ENCODE data around the gene CYP4F12. TPM values are rescaled to one million over a fixed set of nuclear protein-coding genes. Genes with fewer than 3 reads are reported as not detected.

Gene CYP4F12, protein sequence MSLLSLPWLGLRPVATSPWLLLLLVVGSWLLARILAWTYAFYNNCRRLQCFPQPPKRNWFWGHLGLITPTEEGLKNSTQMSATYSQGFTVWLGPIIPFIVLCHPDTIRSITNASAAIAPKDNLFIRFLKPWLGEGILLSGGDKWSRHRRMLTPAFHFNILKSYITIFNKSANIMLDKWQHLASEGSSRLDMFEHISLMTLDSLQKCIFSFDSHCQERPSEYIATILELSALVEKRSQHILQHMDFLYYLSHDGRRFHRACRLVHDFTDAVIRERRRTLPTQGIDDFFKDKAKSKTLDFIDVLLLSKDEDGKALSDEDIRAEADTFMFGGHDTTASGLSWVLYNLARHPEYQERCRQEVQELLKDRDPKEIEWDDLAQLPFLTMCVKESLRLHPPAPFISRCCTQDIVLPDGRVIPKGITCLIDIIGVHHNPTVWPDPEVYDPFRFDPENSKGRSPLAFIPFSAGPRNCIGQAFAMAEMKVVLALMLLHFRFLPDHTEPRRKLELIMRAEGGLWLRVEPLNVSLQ
- polyA plus RNA-seq, result not detected in 2 replicates

GRCh38 chr19:15672580-15673175, at the start of gene CYP4F12:
Gene CYP4F12 (plus strand): TSS chr19:15673087. CDS start chr19:15673530, 443 bp downstream.

GRCh38 chr19:15640294-15640903, 32.5 kb upstream of the CYP4F12 start, which contains the start of gene CYP4F3:
Gene CYP4F3 (plus strand): TSS chr19:15640897. CDS start chr19:15641416, 519 bp downstream.

DNA sequence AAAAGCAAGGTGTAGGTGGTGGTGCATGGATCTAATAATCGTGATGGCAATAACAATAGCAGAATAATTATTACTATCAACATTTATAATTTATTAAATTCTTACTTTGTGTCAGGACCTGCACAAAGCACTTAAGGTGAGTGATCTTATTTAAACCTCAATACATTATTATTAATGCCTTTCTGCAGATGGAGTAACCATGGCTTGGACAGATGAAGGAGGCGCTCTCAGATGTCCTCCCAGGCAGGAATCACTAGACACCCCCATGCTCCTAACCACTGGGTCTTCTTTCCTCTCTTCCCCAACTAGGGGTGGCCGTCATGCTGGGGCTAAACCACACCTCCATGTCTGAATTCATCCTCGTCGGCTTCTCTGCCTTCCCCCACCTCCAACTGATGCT, 54.8 kb downstream of the CYP4F12 start, which contains the start of gene OR10H2:
OR10H2 (plus strand) TSS at position 301 of the 400 bp plus-strand sequence; CDS start at position 321, 20 bp downstream.

GRCh38 chr19:15737722-15738121, 64.8 kb downstream of the CYP4F12 start, which contains the start of gene OR10H3:
Gene OR10H3 (plus strand): TSS chr19:15737985. CDS start chr19:15741393, 3,408 bp downstream.

Other genes with a start within 250 kb of the CYP4F12 start
- gene WIZ, start 223.1 kb upstream of the CYP4F12 start, polyA plus RNA-seq, result 0.73 and 2.0 TPM in 2 replicates
- 1.2 TPM in 1 of 2 replicates, not detected in the other for gene RASAL3, start 208.5 kb upstream of the CYP4F12 start, polyA plus RNA-seq
- not detected in 2 replicates for gene PGLYRP2, start 193.6 kb upstream of the CYP4F12 start, polyA plus RNA-seq
- gene CYP4F22, start 164.6 kb upstream of the CYP4F12 start, polyA plus RNA-seq, result not detected in 2 replicates
- gene CYP4F8, start 57.9 kb upstream of the CYP4F12 start, polyA plus RNA-seq, result not detected in 2 replicates
- 0.15 TPM in 1 of 2 replicates, not detected in the other for gene CYP4F3, start 32.2 kb upstream of the CYP4F12 start, polyA plus RNA-seq
- gene OR10H2, start 54.9 kb downstream of the CYP4F12 start, polyA plus RNA-seq, result not detected in 2 replicates
- gene OR10H3, start 64.9 kb downstream of the CYP4F12 start, polyA plus RNA-seq, result not detected in 2 replicates
- not detected in 2 replicates for gene OR10H5, start 114.6 kb downstream of the CYP4F12 start, polyA plus RNA-seq
- gene OR10H1, start 142.6 kb downstream of the CYP4F12 start, polyA plus RNA-seq, result not detected in 2 replicates
- gene CYP4F2, start 225.0 kb downstream of the CYP4F12 start, polyA plus RNA-seq, result not detected in 2 replicates

Measured in Purkinje cell (primary cell).